Panc1 (cell line): Measurements from ENCODE around the gene PRR36.

ENCODE experiments used
- POLR2AphosphoS5 ChIP-seq: IDR thresholded peaks from 2 replicates; pipeline ENCODE4 v1.6.1; 2012; ENCODE audit warnings: mild to moderate bottlenecking, low read depth, low read length, moderate library complexity
- REST ChIP-seq, 2 experiments: IDR thresholded peaks; 2 replicates each; pipeline ENCODE4 v1.6.1; 2011 to 2012; ENCODE audit warnings: low read depth in 2 of 2, control low read depth in 1 of 2, low read length in 1 of 2, mild to moderate bottlenecking in 1 of 2, moderate library complexity in 1 of 2; ENCODE audit not compliant: insufficient read depth in 1 of 2
- SIN3A ChIP-seq: IDR thresholded peaks from 2 replicates; pipeline ENCODE4 v1.6.1; 2012; ENCODE audit warnings: low read depth, mild to moderate bottlenecking, low read length, moderate library complexity, borderline replicate concordance; ENCODE audit not compliant: insufficient read depth
- TCF7L2 ChIP-seq: IDR thresholded peaks from 2 replicates; pipeline ENCODE4 v1.6.1; 2011; ENCODE audit warnings: mild to moderate bottlenecking, low read depth, low read length, inconsistent platforms
- TF ChIP-seq, protein P1 (sequence below): fragments of 450-650 bp; IDR thresholded peaks from 2 replicates; pipeline ENCODE4 v1.5.1; 2017; ENCODE audit warnings: mild to moderate bottlenecking

- TF ChIP-seq, protein P1, sequence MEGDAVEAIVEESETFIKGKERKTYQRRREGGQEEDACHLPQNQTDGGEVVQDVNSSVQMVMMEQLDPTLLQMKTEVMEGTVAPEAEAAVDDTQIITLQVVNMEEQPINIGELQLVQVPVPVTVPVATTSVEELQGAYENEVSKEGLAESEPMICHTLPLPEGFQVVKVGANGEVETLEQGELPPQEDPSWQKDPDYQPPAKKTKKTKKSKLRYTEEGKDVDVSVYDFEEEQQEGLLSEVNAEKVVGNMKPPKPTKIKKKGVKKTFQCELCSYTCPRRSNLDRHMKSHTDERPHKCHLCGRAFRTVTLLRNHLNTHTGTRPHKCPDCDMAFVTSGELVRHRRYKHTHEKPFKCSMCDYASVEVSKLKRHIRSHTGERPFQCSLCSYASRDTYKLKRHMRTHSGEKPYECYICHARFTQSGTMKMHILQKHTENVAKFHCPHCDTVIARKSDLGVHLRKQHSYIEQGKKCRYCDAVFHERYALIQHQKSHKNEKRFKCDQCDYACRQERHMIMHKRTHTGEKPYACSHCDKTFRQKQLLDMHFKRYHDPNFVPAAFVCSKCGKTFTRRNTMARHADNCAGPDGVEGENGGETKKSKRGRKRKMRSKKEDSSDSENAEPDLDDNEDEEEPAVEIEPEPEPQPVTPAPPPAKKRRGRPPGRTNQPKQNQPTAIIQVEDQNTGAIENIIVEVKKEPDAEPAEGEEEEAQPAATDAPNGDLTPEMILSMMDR, result no peak
- TF ChIP-seq POLR2AphosphoS5 (no peak), REST (IDR thresholded peaks at IDR 0.05; ENCODE audit: insufficient read depth in 1 of 2, low read depth in 2 of 2, low read length in 1 of 2) (no peak), SIN3A (no peak), TCF7L2 (no peak)
Observed at GRCh38 chr19:7822910-7823515, 51.2 kb downstream of the PRR36 start.
